ENCODE results near the gene SMIM13. TPM values are rescaled to one million over a fixed set of nuclear protein-coding genes. Genes with fewer than 3 reads are reported as not detected.

SMIM13 gene
- total RNA-seq, 4 donors from 2014 or later: 5.7 to 33.8 (median 6.7) TPM

DNA sequence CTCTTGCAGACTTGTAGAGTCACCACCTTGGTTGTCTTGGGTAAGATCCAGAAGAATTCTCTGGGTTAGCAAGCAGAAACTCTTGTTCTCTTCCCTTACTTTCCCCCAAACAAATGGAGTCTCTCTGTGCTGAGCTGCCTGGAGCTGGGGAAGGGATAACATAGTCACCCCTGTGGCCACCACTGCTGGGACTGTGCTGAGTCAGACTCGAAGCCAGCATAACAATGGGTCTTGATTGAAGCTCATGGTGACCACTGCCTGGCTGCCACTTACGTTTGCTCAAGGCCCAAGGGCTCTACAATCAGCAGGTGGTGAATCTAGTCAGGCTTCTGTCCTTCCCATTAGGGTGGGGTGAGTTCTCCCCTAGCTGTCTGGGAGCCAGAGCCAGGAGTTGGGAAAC, 33.2 kb downstream of the SMIM13 start:
- no peaks in the 10 kb centered on the region for H3K9me3 ChIP-seq
- in situ Hi-C loops (cut with MboI; ENCODE audit: low pct_ligation_motif_present in 1 of 4, low pct_unique_long_range_greater_than_20kb in 1 of 4, low sequenced_read_pairs in 3 of 4): no loop called here

DNA sequence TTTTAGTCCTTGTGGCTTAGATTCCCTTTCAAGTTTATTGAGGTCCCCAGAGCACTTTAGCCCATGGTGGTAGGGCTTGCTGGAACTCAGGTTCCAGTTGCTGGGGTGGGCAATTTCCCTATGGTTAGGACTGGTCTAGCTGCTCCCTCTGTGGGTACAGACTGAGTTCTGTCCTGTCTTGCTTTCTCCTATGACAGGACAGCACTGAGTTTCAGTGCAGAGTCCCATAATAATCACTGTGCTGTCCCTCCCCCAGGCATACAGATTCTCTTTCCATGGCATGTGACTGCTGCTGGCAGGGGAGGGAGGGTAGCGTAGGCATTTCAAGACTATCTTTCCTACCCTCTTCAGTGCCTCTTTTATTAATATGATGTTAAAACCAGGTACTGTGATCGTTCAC, 35.0 kb downstream of the SMIM13 start:
- intact Hi-C loops (cut with DNase I; ENCODE audit: low total_unique reads) (loop anchor here (5.0 kb wide), 1 partner anchor 374 kb away; no protein-coding TSS in a partner anchor), in situ Hi-C loops (cut with MboI; ENCODE audit: low pct_ligation_motif_present in 1 of 4, low pct_unique_long_range_greater_than_20kb in 1 of 4, low sequenced_read_pairs in 3 of 4) (no loop called here)
- TF ChIP-seq, protein P1, sequence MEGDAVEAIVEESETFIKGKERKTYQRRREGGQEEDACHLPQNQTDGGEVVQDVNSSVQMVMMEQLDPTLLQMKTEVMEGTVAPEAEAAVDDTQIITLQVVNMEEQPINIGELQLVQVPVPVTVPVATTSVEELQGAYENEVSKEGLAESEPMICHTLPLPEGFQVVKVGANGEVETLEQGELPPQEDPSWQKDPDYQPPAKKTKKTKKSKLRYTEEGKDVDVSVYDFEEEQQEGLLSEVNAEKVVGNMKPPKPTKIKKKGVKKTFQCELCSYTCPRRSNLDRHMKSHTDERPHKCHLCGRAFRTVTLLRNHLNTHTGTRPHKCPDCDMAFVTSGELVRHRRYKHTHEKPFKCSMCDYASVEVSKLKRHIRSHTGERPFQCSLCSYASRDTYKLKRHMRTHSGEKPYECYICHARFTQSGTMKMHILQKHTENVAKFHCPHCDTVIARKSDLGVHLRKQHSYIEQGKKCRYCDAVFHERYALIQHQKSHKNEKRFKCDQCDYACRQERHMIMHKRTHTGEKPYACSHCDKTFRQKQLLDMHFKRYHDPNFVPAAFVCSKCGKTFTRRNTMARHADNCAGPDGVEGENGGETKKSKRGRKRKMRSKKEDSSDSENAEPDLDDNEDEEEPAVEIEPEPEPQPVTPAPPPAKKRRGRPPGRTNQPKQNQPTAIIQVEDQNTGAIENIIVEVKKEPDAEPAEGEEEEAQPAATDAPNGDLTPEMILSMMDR (IDR thresholded peaks at IDR 0.05): no peak
- no peak for TF ChIP-seq POLR2A (IDR thresholded peaks at IDR 0.05)
- TF ChIP-seq POLR2AphosphoS5 (IDR thresholded peaks at IDR 0.05): no peak
- TF ChIP-seq EP300 (IDR thresholded peaks at IDR 0.05; ENCODE audit: low read depth): no peak
- Histone ChIP-seq H3K27me3 (no peaks in the 10 kb centered on the region), H3K4me1 (no peaks in the 10 kb centered on the region), H3K9me3 (no peaks in the 10 kb centered on the region), H3K27ac (no peak overlapping the region), H3K4me3 (no peak overlapping the region), H3K36me3 (no peaks in the 10 kb centered on the region)
- WGBS, 2 donors (ENCODE audit: low coverage in 1 of 2): 98 to 100% methylated on average over 2 of the region's 2 CpGs
- no peak for DNase-seq

More for the DNA sequence above, 33.2 kb downstream of the SMIM13 start:
- Histone ChIP-seq H3K27me3 (no peaks in the 10 kb centered on the region), H3K4me1 (no peaks in the 10 kb centered on the region), H3K36me3 (no peaks in the 10 kb centered on the region), H3K27ac (no peak overlapping the region), H3K4me3 (no peak overlapping the region)
- intact Hi-C loops (cut with DNase I; ENCODE audit: low total_unique reads): loop anchor here (5.0 kb wide), 1 partner anchor 375 kb away; no protein-coding TSS in a partner anchor
- TF ChIP-seq, protein P1 (IDR thresholded peaks at IDR 0.05): no peak
- WGBS, 2 donors (ENCODE audit: low coverage in 1 of 2): 95% methylated on average over 2 of the region's 2 CpGs; no CpG with 5 or more reads in 1 of the 2 donors
- no peak for DNase-seq

DNA sequence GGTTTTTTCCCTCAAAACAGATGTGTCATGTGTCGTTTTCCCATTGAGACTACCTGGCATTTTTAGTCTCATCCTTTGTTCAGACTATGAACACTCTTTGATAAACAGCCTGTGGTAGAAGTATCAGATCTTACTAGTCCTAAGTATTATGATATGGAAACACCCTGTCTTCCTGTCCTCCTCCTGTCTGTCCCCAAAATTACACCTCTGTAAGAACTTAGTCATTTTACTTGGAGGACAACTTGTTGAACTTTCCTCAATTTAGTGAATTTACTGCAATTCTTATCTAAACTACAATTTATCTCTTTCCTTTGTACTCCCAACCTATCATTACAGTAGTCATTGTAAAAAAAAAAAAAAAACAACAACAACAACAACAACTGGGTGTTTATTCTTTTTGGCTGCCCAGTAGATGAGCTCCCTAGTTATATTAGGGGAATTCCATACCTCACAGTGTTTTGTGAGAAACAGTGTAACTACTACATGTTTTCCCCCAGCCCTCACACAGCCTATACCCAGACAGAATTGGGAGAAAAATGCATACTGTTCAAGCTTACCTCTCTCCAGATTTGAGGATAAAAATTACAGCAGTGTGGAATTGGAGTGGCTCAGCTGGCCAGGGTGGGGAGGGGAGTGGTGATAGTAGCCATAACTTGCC, 36.4 kb downstream of the SMIM13 start:
- no peak overlapping the region for H3K27ac ChIP-seq
- TF ChIP-seq POLR2A (IDR thresholded peaks at IDR 0.05): no peak
- TF ChIP-seq POLR2AphosphoS5 (IDR thresholded peaks at IDR 0.05): no peak
- no peak for TF ChIP-seq EP300 (IDR thresholded peaks at IDR 0.05; ENCODE audit: low read depth)
- TF ChIP-seq, protein P1 (IDR thresholded peaks at IDR 0.05): no peak
- H3K4me1 ChIP-seq: no peaks in the 10 kb centered on the region
- H3K36me3 ChIP-seq: peaks cover 0 to 7% (median 0%) of the 10 kb centered on the region in 4 donors
- H3K9me3 ChIP-seq: no peaks in the 10 kb centered on the region
- intact Hi-C loops (cut with DNase I; ENCODE audit: low total_unique reads): loop anchor here (5.0 kb wide), 1 partner anchor 372 kb away; no protein-coding TSS in a partner anchor
- in situ Hi-C loops (cut with MboI; ENCODE audit: low pct_ligation_motif_present in 1 of 4, low pct_unique_long_range_greater_than_20kb in 1 of 4, low sequenced_read_pairs in 3 of 4): no loop called here
- H3K4me3 ChIP-seq: no peak overlapping the region
- H3K27me3 ChIP-seq: no peaks in the 10 kb centered on the region
- 86 to 100% methylated on average over 1 of the region's 1 CpG for WGBS, 2 donors (ENCODE audit: low coverage in 1 of 2)
- DNase-seq: no peak

DNA sequence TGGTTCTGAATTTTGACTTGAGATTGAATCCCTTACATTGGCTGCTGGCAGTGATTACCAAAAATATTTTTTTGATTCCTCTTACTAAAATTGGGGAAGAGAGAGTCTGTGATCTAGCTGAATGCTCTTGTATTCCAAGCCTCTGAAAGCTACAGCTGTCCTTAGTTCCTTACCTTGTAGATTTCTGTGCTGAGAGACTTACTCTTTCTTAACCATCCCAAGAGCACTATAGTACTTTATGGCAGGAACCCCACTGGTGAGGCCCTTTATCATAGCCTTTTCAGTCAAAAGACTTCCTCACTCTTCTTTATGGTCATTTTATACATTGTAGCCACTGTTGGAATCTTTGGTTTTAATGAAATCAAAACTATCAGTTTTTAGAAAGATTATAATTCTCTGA, 37.0 kb downstream of the SMIM13 start:
- intact Hi-C loops (cut with DNase I; ENCODE audit: low total_unique reads) (no loop called here), in situ Hi-C loops (cut with MboI; ENCODE audit: low pct_ligation_motif_present in 1 of 4, low pct_unique_long_range_greater_than_20kb in 1 of 4, low sequenced_read_pairs in 3 of 4) (no loop called here)
- H3K27me3 ChIP-seq: no peaks in the 10 kb centered on the region
- no peaks in the 10 kb centered on the region for H3K4me1 ChIP-seq
- peaks cover 0 to 11% (median 0%) of the 10 kb centered on the region in 4 donors for H3K36me3 ChIP-seq
- no peaks in the 10 kb centered on the region for H3K9me3 ChIP-seq
- H3K27ac ChIP-seq: no peak overlapping the region
- TF ChIP-seq EP300 (IDR thresholded peaks at IDR 0.05; ENCODE audit: low read depth) (no peak), POLR2AphosphoS5 (IDR thresholded peaks at IDR 0.05) (no peak), POLR2A (IDR thresholded peaks at IDR 0.05) (no peak)
- TF ChIP-seq, protein P1 (IDR thresholded peaks at IDR 0.05): no peak
- no peak for DNase-seq
- H3K4me3 ChIP-seq: no peak overlapping the region

All from transverse colon (tissue), 4 donors.